Erythroblast (primary cell): ENCODE data around the gene LMO1.

ENCODE experiments used
- DNase-seq, 2 experiments: peaks; one replicate each; lab custom pipeline; 2025; lab: John Stamatoyannopoulos, UW
- GATA1 ChIP-seq: IDR thresholded peaks from 2 replicates; pipeline ENCODE4 v1.6.1; 2011; ENCODE audit warnings: low read depth, mild to moderate bottlenecking, control low read depth, low read length, moderate library complexity
- POLR2A ChIP-seq: IDR thresholded peaks from 2 replicates; pipeline ENCODE4 v1.6.1; 2011; ENCODE audit warnings: mild to moderate bottlenecking, low read length

LMO1 gene

DNA sequence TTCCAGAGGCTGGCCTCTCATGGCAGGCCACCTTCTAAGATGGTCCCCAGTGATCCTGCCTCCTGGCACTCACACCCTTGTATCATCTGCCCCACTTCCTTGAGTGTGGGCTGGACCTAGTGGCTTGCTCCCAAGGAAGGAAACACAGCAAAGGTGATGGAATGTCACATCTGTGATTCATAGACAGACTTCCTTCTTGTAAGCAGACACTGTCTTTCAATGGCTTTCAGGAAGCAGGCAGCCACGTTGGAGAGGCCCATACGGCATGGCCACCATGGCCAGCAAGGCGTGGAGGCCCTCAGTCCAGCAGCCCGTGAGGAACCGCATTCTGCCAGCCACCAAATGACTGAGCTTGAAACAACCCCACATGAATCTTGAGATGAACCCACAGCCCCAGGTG lies 11.3 kb downstream of the LMO1 start:
- no peak for DNase-seq
- no peak for TF ChIP-seq POLR2A
- no peak for TF ChIP-seq GATA1

GRCh38 chr11:8251616-8252295 lies 11.9 kb downstream of the LMO1 start:
- TF ChIP-seq GATA1: no peak
- no peak for TF ChIP-seq POLR2A
- no peak for DNase-seq

DNA sequence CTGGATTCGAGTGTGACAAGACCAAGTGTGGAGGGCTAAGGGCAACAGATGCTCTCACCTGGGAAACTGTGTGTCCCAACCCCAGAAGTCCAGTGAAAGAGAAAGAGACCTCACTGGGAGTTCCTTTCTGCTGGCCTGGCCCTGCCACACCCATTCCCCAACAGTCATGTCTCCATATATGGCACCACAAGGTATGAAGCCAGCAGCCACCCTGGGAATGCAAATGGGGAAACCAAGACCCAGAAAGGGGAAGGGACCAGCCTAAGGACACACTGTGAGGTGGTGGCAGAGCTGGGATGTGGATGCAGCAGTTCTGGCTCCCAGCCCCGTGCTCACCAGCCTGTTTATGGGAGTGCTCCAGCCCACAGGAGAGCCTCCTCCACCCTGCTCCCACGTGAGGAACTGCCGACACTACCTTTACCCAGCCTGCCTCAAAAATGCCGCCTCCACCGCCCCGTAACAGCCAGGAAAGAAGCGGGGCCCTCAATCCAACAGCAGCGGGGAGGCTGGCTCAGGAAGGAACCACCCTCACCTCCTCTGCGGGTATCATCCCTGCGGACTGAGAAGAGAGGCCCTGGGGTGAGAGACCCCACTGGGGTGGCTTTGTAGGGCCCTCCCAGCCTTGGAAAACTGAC lies 12.6 kb downstream of the LMO1 start:
- no peak for DNase-seq
- TF ChIP-seq POLR2A (no peak), GATA1 (no peak)

DNA sequence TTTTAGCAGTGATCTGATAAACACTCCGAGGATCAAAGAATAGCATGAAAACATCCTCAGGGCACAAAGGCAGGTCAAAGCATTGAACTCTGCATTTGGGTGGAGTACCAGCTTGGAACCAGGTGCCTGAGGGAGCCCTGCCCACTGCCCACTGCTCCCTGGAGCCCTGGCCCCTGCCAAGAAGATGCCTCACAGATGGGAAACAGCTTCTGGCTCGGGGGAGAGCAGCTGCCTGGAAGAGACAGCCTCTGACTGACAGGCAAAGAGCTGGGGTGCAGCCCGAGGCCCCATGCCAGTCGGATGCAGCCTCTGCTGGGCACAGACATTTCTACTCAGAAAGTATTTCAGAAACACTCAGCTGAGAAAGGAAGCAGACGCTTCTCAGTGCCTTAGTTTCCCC lies 13.2 kb downstream of the LMO1 start:
- DNase-seq: no peak

DNA sequence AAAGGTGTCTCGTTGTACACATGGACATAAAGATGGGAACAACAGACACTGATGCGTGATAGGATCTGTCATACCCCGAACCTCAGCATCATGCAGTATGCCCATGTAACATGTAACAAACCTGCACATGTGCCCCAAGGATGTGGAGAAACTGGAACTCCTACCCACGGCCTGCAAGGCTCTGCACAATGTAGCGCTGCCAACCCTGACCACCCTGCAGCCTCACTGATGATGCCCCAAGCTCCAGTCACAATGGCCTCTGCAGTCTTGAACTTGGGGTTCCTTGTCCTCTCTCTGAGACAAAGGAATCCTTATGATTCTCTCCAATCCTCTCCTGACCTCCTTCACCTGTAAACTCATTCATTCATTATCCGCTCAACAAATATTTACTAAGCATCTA lies 14.2 kb downstream of the LMO1 start:
- DNase-seq: no peak
- TF ChIP-seq POLR2A (no peak), GATA1 (no peak)

More for the DNA sequence above, 13.2 kb downstream of the LMO1 start:
- no peak for TF ChIP-seq GATA1
- no peak for TF ChIP-seq POLR2A

DNA sequence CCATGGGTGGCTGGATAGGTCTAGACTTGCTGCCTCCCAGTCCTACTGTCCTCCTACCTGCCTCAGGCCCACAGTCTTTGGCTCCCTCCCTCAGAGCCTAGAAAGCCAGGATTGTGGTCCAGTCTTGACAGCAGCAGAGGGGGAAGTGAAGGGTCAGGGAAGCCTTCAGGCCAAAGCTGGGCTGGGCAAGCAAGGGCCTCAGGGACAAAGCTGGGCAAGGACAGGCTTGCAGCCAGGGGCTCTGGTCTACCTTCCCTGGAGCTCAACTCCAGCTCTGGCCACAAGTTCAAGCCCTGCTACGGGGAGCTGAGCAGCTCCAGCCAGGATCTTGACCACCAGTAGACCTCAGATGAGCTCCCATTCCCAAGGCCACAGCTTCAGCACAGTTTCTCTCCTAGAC lies 14.9 kb downstream of the LMO1 start:
- DNase-seq: no peak
- TF ChIP-seq GATA1 (no peak), POLR2A (no peak)

DNA sequence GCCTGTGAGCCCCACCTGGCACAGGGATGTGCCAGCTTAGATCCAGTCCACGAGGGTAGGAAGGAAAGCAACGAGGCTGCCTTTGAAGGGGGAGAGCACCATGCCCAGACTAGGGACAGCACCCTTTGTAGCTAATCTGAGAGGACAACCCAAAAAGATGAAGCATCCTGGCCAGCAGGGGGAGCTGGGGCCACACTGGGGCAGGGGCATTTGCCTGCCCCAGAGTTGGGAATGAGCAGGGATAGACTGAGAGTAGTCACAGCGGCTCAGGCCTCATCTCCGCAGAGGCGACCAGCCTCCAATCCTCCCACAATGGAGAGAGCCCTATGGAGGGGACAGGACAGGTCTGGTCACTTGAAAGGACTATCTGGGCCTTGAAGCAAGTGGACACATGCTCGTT lies 16.4 kb downstream of the LMO1 start:
- TF ChIP-seq GATA1: no peak
- no peak for TF ChIP-seq POLR2A
- DNase-seq: peak; percentile 17 to 56

GRCh38 chr11:8243458-8243857 lies 20.2 kb downstream of the LMO1 start:
- no peak for TF ChIP-seq POLR2A
- TF ChIP-seq GATA1: no peak
- no peak for DNase-seq

DNA sequence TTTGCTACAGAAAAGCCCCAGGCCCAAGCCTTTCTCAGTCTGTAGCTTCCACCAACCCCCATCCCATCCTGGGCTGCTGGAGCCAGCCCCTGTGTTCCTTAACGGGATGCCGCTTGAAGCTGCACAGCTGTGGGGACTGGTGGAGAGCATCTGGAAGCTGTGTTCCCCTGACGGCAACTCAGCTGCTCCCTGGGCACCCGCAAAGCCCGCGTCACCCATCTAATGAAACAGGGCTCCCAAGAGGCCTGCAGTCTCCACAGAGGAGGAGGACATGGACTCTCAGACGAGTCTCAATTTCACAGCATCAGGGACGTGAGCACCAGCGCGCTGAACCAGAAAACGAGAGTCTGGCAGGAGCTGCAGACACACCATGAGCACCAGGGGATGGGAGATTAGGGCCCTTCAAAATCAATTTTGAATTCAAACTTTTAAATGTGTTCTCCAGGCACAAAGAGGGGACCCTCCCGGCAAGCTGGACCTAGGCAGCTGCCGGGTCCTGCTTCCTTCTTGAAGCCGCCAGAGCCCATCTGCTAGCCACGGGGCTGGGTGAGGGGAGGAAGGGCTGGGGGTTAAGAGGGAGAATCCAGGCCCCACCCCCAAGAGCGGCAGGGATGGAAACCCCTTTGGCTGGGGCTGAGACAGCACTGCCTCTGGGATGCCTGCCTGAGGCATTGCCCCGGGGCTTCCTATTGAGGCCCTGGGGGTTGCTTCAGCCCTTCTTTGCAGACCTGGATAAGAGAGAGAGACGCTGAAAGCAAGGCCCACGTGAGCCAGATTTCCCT lies 21.0 kb downstream of the LMO1 start:
- TF ChIP-seq POLR2A: no peak
- TF ChIP-seq GATA1: no peak
- DNase-seq: no peak

DNA sequence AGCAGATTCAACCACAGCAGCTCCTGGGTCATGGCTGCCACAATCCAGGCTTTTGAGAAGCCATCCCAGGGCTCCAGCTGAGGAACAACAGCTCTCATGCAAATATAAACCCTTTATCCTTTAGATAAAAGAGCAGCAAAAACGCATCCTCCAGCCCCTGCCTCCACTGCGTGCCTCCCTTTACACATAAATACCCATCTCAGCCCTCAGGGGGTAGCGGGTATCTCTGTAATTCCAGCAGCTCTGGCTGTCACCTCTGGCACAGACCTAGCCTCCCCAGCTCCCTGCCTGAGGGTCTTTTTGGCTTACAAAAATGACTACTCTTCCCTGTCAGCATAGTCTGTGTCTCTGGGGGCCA lies 21.6 kb downstream of the LMO1 start:
- no peak for TF ChIP-seq GATA1
- TF ChIP-seq POLR2A: no peak

GRCh38 chr11:8241373-8242117 lies 22.1 kb downstream of the LMO1 start:
- TF ChIP-seq GATA1 (no peak), POLR2A (no peak)
- no peak for DNase-seq

More for the DNA sequence above, 21.6 kb downstream of the LMO1 start:
- DNase-seq: no peak

GRCh38 chr11:8239536-8240228 lies 24.0 kb downstream of the LMO1 start:
- TF ChIP-seq GATA1: no peak
- TF ChIP-seq POLR2A: no peak
- DNase-seq: no peak

DNA sequence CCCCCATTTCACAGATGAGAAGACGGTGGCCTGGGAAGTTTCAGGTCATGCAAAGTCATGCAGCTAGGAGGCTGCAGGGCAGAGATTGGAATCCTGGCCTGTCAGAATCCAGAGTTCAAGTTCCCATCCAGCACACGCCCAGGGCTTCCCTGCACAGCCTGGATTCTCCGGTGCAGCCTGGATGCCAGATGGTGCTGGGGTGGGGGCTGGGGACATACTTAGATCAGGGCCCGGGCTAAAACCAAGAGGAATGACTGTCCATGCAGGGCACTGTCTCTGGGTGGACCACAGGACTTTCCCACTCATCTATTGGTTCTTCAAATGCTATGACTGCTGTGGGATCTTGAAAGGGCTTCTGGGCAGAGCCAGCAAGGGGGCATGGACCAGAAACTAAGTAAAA lies 24.6 kb downstream of the LMO1 start:
- TF ChIP-seq GATA1 (no peak), POLR2A (no peak)
- DNase-seq: no peak
